DMS114 treated with DMSO at 0.1 percent for 48 hours (cell line): ENCODE measurements around the gene RBMXL3.
"Not testable (repeated sequence)": the region's sequence is repeated elsewhere in the genome, so short reads cannot be mapped to it uniquely, and the experiment has no call there.

ENCODE experiments used
- DNase-seq: peaks from one replicate; lab custom pipeline; 2025; ENCODE audit not compliant: unreplicated experiment; lab: John Stamatoyannopoulos, UW

Gene RBMXL3

GRCh38 chrX:115189110-115189509 is at the start of gene RBMXL3:
TSS of gene RBMXL3 (plus strand) at chrX:115189410. CDS start at chrX:115189442, 32 bp downstream.
- DNase-seq, result no peak

- no peak for DNase-seq
Measured at GRCh38 chrX:115142057-115142456, 47.2 kb upstream of the RBMXL3 start.

DNA sequence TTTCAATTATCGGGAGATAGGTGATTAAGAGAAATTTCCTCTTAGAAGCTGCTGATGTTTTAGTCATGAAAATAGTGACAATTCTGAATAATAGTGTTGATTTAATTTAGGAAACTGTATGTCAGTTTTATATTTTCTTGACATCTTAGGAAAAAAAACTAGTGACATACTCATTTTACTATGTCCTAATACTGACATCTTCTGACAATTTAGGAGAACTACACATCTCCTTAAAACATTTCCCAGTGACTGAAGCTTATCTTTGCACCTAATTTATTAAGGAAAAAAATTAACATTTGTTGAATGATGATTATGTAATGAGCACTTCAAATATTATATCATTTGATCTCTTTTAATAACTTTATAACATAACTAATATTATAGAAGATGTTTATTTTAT is 42.0 kb upstream of the RBMXL3 start:
- DNase-seq, result peak; percentile 11

- DNase-seq, result no peak
Measured at GRCh38 chrX:115173181-115173580, 16.0 kb upstream of the RBMXL3 start.

GRCh38 chrX:115174548-115174947 is 14.7 kb upstream of the RBMXL3 start:
- no peak for DNase-seq

- DNase-seq, result no peak
Measured at GRCh38 chrX:115177932-115178331, 11.3 kb upstream of the RBMXL3 start.

DNA sequence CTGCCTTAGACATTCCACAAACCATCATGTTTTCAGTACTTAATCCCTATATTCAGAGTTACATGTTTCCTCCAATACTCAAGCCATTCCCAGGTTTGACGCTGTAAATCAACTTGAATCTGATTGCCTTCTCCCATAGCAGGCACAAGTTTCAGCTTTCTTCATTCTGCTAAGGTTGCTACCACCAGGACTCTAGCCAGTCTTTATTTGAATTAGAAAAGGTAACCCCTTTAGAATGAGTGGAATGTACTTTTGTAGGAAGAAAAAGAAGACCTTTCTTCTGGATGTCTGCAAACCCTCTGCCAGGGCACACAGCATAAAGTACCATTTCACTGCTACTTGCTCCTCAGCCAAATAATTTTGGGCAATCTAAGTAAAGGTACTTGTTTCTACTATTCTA is 10.7 kb upstream of the RBMXL3 start:
- DNase-seq, result no peak

- no peak for DNase-seq
Measured at GRCh38 chrX:115183980-115184379, 5.2 kb upstream of the RBMXL3 start.

DNA sequence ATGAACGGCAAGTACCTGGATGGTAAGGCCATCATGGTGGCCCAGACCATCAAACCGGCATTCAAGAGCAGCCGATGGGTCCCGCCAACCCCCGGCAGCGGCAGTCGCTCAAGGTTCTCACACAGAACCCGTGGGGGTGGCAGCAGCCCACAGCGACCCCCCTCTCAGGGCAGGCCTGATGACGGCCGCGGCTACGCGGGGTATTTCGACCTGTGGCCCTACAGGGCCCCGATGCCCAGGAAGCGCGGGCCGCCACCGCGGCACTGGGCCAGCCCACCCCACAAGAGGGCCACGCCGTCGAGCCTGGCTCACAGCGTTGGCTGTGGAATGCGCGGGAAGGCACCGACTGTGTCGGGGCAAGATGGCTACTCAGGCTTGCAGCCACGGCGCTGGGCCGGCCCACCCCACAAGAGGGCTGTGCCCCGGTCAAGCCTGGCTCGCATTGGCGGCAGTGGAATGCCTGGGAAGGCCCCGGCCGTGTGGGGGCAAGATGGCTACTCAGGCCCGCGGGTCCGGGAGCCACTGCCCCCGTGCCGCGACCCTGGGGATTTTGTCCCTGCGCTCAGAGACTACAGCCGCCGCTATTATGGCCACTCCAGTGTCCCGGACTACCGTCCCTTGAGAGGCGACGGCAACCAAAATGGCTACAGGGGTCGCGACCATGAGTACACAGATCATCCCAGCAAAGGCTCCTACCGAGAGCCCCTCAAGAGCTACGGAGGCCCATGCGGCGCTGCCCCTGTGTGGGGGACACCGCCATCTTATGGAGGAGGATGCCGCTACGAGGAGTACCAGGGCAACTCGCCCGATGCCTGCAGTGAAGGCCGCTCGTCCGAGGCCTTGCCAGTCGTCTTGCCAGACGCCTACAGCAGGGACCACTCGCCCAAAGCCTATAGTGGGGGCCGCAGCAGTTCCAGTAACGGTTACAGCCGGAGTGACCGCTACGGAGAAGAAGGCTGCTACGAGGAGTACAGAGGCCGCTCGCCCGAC is 731 bp downstream of the RBMXL3 start:
- no peak for DNase-seq

- no peak for DNase-seq
Measured at GRCh38 chrX:115190636-115191489, 1.7 kb downstream of the RBMXL3 start.

DNA sequence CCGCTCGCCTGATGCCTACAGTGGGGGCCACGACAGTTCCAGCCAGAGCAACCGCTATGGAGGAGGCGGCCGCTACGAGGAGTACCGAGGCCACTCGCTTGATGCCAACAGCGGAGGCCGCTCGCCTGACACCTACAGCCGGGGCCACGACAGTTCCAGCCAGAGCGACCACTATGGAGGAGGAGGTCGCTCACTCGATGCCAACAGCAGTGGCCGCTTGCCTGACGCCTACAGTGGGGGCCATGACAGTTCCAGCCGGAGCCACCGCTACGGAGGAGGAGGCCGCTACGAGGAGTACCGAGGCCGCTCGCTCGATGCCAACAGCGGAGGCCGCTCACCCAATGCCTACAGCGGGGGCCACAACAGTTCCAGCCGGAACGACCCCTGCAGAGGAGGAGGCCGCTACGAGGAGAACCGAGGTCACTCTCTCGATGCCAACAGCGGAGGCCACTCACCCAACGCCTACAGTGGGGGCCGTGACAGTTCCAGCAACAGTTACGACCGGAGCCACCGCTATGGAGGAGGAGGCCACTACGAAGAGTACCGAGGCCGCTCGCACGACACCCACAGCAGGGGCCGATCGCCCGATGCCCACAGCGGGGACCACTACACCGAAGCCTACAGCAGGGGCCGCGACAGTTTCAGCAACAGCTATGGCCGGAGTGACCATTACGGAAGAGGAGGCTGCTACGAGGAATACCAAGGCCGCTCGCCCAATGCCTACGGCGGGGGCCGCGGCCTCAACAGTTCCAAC is 2.5 kb downstream of the RBMXL3 start:
- DNase-seq, result no peak

DNA sequence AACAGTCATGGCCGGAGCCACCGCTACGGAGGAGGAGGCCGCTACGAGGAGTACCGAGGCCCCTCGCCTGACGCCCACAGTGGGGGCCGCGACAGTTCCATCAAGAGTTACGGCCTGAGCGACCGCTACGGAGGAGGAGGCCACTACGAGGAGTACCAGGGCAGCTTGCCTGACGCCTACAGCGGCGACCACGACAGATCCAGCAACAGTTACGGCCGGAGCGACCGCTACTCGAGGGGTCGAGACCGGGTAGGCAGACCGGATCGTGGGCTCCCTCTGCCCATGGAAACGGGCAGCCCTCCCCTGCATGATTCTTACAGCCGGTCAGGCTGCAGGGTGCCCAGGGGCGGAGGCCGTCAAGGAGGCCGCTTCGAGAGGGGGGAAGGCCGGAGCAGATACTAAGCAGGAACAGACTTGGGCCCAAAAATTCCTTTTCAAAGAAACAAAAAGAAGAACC is 3.1 kb downstream of the RBMXL3 start:
- DNase-seq, result no peak

DNA sequence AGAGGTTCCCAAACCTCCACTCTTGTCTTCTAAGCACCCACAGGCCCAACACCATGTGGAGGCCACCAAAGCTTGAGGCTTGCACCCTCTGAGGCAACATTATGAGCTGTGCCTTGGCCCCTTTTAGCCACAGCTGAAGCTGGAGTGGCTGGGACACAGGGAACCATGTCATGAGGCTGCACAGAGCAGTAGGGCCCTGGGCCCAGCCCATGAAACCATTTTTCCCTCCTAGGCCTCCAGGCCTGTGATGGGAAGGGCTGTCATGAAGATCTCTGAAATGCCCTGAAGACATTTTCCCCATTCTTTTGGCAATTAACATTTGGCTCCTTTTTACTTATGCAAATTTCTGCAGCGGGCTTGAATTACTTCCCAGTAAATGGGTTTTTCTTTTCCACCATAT is 14.8 kb downstream of the RBMXL3 start:
- no peak for DNase-seq

GRCh38 chrX:115209547-115209946 is 20.3 kb downstream of the RBMXL3 start:
- not testable (repeated sequence) for DNase-seq

GRCh38 chrX:115214151-115214550 is 24.9 kb downstream of the RBMXL3 start:
- no peak for DNase-seq

DNA sequence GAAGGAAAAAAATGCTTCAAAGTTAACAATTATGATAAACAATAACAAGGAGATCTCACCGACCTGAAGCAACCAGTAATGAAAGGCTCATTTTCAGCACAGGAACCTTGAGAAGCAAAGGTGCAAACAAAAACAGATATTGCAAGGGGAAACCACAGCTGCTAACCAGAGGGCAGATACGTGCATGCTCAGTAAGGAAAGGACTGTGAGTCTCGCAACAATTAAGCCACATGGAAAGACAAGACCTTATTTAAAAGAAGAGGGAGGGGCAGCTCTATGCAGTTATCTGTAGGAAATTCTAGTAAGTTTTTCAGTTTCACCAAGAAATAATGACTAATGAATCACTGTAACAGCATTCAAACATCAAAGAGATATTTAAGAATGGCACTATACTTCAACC is 25.4 kb downstream of the RBMXL3 start:
- no peak for DNase-seq

GRCh38 chrX:115217346-115217745 is 28.1 kb downstream of the RBMXL3 start:
- not testable (repeated sequence) for DNase-seq

DNA sequence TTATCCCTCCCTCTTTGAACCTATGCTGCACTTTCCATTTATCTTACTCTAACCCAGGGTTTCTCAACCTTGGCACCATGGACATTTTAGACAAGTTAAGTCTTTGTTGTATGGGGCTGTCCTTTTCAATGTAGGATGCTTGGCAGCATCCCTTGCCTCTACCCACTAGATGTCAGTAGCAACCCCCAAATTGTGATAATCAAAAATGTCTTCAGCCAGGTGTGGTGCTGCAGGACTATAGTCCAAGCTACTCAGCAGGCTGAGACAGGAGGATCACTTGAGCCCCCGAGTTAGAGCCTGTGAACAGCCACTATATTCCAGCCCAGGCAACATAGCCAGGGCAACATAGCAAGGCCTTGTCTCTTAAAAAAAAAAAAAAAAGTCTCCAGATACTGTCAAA is 37.7 kb downstream of the RBMXL3 start:
- peak; percentile 16 for DNase-seq

DNA sequence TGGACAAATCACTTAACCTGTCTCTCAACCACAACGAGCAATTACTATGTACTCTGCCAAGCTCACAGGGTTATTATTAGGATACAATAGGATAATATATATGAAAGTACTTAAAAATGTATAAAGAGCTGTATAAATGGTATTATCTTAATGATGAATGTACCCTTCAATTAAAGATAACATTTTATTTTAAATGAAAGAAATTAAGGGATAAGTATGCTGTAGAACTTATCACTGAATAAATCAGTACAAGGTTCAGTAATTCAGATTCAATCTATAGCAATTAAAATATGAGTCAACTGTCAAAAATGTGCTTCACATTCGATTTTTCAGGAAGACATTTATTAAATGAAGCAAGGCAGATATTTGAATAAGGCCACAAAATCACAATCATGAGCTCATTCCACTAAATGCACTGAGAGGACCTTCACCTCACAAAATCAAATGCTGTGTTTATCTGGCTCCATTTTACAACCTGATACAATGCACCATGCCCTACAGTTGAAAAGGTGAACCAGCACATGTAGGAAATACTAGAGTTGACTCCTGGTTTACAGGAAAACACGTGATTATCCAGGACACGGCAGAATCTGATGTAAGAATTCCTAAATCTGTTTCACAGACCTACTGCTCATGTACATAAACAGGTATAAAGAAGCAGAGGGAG is 40.3 kb downstream of the RBMXL3 start:
- DNase-seq, result no peak

GRCh38 chrX:115232933-115233496 is 43.8 kb downstream of the RBMXL3 start:
- no peak for DNase-seq
